GM21360 (cell line): ENCODE results near the gene CIPC.

Experiments used
- ATAC-seq: cut with Tn5 transposase; IDR thresholded peaks from one replicate; pipeline ENCODE4 v1.9.1; 2021; ENCODE audit warnings: mild to moderate bottlenecking, moderate library complexity; ENCODE audit not compliant: unreplicated experiment

CIPC gene

DNA sequence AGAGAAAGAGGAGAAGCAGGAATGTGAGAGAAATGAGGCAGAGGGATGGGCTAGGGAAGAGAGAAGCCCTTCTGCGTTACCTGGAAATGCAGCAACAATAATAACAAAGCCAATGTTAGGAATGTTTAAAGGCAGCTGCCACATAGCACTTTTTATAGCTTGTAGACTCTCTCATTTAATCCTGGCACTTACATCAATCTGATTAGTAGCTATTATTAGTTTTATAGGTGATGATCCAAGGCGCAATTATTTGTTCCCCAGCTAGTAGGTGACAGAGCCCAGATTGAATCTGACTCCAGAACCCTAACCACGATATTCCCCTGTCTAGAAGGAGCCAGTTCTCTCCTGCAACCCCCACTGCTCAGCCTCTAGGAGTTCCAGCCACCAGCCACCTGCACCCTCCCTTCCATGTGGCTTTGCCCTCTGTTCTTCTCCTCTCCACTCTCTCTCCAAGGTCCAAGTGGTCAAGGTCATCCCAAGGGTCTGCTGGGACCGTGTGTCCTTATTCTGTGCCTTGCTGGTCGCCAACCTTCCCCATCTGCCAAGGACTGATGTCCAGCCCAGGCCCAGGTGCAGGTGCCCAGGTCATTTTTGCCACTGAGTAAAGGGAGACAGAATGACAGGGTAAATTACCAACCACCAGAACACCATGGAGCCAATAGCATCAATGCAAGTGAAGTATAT, 29.4 kb upstream of the CIPC start:
- ATAC-seq = no peak

DNA sequence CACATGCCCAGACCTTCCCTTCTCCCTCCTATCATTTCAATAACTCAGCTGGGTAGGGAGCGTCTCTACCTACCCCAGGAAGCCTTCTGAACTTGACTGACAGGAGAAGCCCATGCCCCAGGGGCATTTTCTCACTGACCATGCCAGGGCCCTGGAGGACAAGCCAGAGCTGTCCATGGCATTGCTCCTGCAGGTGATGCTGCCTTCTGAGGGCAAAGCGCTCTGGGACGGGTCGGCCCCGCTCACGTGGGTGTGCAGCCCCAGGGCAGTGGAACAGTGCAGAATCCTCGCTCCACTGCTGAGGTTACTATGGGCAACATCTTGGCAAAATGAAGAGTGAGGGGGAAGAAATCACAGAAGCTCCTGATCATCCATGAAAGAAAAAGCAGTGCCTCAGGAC, 28.5 kb upstream of the CIPC start:
- ATAC-seq = no peak

DNA sequence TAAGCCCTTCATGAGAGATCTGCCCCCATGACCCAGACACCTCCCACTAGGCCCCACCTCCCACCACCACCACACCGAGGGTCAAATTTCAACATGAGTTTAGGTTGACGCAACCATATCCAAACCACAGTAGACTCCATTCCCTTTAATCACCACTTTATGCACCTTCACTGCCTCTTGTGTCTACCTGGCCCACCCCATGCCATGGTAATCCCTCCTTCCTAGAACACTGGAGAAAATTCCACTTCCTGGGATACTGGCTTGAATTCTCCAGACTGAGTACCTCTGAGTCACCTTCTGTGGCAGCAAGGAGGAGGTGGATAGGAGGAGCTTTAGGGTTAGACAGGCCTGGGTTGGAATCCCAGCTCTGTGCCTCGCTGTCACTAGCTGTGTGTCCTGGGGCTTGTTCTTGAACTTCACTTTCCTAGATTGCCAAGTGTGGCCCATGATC, 26.1 kb upstream of the CIPC start:
- no peak for ATAC-seq

DNA sequence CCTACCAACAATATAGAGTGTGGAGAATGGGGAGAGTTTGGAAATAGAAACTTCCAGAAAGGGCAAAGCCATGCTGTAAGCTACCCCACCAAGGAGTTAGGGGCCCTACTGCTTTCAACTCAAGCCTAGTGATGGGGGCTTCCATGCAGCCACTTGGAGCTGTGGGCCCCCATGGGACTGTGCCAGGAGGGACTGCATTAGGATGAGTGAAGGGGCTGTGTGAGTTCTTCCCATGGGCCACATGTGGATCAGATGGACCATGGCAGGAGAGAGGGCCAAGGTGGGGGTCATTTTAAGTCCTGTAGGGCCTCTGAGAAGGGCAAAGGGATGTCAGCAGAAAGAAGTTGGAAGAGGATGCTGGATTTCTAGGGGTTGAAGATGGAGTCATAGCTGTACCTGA, 23.1 kb upstream of the CIPC start:
- no peak for ATAC-seq

DNA sequence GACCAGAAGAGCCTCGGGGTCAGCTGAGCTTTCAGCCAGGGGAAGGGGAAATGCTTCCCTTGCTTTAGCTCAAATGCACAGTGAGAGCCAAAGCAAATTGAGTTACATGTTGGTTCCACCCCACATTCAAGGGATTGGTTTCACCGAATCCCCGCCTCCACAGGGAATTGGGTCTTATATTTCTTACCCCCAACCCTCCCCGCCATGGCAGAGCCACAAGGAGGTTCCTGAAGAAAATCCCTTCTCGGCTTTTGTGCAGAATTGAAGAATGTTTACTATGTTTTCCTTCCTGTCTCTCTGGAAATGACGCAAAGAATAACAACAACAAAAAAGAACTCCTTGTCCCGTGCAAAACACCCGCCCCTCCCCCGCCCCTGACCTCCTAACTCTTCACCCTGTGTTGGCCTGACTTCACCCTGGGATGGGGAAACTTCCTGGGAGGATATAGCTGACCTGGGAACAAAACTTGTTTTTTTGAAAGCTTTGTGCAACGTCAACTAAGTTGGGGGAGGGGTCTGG, 21.9 kb upstream of the CIPC start:
- no peak for ATAC-seq

DNA sequence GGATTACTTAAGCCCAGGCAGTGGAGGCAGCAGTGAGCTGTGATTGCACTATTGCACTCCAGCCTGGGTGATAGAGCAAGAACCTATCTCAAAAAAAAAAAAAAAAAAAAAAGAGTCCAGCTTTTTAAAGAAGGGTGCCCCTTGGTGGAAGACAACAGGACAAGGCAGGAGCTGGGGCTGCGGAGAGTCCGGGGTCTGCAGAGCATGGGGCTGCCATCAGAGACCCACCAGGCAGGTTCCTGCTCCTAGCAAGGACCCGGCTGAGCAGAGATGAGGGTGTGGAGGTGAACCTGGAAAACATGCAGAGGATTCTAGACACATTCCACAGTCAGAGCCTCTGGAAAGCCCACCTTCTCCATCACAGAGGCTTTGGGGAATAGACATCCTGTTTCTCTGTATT, 21.0 kb upstream of the CIPC start:
- ATAC-seq = no peak

DNA sequence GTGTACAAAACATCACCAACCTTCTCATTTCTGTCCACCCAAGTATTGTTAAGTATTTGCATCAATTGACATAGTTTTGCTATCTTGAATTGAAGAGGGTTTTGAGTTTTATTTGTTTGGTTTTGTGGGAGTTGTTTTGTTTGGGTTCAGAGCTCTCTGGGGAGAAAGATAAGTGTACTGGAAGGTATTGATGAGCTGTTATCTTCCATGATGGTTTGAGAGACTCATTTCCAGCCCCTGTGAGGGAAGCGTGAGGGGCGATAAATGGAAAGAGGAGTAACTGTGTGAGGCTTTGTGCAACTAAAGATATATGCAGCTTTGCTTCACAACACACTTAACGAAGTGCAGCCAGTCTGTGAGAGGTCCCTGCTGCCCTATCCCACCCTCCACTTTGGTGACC, 15.7 kb upstream of the CIPC start:
- no peak for ATAC-seq

DNA sequence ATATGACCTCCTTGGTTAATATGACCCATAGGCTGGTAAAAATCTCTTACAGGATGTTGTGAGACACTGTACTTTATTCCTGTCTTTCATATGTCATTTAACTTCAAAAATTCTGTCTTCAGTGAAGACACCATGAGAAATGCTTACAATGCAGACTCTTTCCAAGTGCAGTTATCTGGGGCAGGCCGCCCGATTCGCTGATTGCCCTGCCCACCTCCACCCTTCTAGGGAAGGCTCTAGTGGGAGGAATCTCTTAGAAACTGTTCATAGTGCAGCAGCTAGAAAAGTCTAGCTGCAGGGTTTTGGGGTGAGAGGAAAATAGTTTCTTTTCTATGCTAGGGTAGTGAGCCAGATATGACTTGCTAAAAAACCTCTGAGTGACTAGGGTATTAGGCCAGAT, 15.0 kb upstream of the CIPC start:
- ATAC-seq = no peak

DNA sequence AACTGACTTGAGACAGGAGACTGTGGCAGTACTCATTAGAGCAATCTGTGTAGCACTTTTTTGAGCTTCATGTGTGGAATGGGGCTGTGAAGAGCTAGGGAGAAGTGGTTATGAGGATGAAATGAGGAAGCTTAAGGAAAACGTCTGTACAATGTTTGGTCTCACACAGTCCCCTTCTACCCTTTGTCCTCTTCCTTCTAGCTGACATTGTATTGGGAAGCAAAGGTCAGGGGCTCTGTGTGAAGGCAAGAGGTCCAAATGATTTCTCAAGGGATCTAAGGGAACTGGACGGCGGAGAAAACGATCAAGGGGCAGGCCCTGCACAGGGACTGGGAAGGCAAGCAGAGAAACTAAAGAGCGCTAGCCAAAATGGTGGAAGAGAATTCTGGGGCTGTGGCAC, 13.1 kb upstream of the CIPC start:
- no peak for ATAC-seq

DNA sequence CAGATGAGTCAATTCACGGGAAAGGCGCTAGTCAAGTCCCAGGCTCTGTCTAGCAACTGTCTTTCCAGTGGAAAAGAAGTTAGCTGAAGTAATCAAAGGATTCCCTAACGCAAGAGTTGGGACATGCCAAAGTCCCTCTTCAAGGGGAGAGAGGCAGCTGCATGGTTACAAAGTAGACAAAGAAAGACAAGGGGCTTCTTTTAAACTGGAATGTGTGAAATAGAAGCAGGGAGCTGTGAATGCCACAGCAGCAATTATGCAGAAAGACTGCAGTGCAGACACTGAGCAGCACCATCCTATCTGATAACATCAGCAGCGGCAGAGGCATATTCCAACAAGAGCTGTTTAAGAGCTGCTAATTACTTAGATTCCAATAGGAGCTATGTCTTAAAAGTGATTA, 12.5 kb upstream of the CIPC start:
- ATAC-seq = no peak

DNA sequence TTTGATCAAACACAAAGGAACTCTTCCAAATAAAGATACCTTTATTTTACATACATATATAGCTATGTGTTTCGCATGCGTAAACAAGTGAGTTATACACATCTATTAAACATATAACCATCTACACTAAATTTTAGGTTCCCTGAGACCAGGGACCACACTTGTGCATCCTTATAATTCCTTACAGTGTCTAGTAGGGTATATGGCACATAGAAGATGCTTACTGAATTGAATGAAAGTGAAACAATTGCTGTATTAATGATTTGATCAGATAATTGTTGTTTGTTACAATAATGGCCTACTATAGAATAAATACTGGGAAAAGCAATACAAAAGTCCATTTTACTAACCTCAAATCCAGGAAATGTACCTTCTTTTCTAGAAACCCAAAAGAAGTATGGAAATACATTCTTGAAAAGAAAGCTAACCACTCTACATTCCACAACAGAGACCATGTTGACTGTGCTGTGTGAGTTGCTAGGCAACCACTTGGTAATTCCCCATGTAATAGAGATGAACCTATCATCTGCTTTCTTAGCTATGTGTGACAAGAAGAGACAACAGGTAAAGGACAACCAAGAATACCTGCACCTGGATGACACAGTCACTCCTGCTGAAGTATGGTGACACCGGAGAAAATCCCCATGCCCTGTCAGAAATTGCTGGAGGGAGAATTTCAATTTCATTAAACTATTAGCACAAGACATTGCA, 11.9 kb upstream of the CIPC start:
- ATAC-seq = no peak

DNA sequence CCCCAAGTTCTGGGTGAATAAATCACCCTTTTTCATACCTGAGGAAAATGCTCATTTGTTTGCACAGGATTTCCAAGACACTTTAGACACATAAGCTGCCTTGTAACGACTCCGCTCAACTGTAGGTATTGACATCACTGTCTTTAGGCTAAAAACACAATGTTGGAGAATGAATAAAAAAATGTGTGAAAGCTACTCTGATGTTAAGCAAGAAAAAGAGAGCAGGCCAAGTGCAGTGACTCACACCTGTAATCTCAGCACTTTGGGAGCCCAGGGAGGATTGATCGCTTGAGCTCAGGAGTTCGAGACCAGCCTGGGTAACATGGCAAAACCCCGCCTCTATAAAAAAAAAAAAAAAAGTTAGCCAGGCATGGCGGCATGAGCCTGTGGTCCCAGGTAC, 11.1 kb upstream of the CIPC start:
- no peak for ATAC-seq

DNA sequence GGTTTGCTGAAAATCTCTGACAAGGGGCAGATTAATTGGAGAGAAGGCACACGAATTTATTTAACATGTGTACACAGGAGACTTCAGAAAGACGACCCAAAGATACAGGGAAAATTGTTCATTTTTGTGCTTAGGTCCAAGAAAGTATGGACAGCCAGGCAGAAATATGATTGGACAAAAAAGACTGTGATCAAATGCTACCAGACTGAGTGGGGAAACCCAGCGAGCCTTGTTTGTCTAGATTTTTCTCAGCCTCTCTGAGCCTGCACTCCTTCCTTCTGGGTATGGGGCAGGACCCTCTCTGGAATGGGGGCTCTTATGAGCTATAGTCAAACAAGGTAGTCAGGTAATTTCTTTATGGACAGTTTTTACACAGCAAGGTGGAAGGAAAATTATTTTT, 10.4 kb upstream of the CIPC start:
- ATAC-seq = no peak

DNA sequence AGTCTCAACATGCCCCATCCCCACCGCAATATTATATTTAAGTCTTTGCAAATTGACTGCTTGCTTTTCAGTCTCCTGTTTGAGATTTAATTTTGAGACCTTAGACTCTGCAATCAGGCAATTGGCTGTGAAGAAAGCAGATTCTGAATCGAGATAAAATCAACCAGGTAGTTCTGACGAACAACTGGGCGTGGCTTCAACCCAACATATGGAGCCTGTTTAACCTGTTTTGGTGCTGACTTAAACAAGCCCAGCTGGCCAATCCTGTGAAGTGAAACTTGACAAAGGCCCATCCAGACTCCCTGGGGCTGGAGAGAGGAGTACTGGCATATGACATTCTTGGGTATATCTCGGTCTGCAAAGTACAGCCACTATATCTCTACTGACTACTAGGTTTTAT, 9.8 kb upstream of the CIPC start:
- ATAC-seq = no peak

DNA sequence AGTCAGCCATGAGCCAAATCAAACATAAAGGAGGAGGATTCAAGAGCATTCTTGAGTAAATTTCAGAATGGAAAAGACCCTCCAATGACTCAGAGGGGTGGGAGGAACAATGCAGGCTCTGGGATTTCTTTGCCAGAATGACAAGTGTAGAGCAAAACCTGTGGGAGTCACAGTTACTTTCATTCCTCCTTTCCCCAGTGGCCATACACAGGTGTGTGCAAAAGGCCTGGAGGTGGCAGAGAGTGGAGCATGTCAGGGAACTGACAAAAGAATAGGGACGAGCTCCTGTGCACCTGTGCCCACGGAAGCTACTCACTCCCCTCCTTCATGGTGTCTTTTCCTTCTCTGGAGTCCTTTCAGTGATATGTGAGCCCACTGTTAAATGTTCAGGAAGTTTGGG, 9.4 kb upstream of the CIPC start:
- no peak for ATAC-seq

DNA sequence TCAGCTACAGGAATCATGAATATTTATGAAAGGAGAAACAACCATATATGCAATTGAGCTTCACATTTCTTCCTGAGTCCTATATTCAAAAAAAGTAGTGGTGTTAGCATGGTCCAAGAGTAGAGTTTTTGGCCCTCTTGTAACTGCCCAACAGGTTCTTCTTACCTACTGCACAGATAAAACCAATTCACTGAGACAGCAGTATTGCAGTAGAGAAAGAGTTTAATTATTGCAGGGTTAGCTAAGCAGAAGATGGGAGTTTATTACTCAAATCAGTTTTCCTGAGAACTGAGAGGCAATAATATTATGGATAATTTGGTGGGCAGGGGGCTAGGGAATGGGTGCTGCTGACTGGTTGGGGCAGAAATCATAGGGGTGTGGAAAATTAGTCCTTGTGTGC, 6.5 kb upstream of the CIPC start:
- ATAC-seq = no peak

DNA sequence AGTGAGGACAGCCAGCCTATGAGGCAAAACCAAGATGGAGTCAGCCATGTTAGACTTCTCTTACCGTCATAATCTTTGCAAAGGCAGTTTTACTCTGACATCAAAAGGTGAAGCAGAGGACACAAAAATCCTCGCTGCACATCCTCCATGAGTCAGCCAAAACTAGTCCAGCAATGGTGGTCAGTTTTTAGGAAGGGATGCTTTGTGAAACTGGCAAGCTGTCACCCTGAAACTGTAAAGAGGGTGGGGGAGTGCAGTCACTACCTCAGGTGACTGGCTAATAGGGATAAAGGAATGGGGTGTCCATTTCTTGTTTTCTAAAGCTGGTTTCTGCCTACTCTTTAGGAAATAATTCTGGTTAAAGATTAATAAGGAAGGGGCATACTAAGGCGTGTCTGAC, 5.4 kb upstream of the CIPC start:
- ATAC-seq = no peak

DNA sequence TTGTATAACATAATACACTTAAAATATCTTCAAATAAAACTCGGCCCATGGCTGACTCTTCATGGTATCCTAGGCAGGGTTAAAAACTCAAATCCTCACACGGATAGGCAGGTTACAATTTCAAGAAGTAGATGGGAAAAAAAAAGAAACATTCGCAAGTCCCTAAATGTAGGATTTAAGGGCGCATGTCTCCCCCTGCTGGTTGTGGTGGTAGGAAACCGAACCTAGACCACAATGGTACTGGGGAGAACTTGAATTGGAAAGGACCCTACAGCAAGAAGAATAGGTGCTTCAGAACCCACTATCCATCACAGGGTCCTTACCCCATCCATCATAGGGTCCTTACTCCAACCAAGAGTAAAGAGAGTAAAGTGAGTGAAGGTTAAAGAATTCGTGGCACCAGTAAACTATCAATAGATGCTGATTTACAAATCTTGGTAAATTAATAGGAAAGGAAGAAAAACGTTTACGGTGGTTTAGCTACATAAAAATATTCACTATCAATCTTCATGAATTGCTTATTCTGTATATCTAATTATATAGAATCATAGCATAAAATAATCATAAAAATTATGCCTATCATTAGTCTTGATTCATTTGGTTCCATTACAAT, 3.3 kb upstream of the CIPC start:
- ATAC-seq = no peak

DNA sequence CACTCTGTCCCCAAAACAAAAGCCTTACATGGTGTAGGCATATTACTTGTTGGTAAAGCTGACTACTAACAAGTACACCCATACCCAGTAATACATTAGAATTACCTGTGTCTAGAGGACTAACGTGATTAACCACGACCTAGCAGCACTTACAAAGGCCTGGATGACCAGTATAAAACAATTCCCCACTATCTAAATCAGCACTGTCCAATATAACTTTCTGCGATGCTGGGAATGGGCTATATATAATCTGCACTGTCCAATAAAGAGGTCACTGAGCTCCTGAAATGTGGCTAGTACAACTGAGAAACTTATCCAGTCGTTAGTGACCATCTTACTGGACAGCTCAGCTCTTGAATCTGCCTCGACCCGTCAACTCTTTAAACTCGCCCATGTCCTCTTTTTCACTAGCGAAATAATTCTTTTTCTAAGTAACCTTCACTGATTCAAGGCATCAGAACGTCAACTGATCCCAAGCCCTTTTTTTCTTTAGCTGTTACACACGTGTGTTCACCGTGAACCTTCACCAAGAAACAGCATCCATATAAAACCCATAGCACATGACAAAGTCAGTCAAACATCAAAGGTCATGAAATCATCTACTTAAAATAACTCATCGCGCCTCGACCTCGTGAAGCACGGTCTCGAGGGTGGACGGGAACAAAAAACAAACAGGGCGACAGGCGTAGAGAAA, 905 bp upstream of the CIPC start:
- no peak for ATAC-seq

DNA sequence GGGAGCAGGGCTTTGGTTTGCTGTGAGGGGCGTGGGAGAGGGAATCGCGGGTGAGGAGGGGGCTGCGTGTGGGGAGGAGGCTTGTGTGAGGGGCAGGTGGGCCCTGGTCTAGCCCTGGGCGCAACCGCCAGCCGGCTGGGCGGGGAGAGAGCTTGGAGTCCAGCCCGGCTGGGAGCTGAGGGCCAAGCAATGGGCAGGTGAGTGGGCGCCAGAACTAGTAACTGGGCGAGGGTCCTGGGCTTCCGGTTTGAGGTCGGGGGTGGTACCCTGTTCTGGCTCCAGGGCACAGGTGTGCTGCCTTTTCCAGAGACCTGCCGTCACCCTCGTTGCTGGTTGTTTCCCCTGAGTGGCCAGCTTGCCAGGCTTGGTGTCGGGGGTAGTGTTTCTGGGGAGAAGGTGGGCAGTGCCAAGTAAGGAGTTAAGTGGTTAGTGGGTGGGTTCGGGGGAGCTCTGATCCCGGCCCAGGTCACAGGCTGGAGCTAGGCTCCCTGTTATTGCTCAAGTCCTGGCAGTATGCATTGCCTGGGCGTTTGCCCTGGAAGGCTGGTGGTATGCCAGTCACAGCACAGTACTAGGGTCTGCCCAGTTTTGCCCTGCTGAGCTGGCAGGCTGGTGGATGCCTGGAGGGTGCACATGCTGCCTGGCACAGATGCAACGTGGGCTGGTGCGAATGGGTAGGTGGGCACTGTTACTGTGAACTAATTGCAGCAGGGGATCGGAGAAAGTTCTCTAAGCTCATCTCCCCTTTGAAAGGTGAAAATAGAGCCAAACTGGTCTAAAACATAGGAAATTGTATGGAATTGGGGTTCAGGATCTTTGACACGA, 683 bp downstream of the CIPC start:
- ATAC-seq = no peak
